ENCODE data around the gene PTPRM. TPM values are rescaled to one million over a fixed set of nuclear protein-coding genes. Genes with fewer than 3 reads are reported as not detected.
A peak's percentile ranks its signal among the peaks of the same experiment; 100 is the strongest.
"Not testable (repeated sequence)": the region's sequence is repeated elsewhere in the genome, so short reads cannot be mapped to it uniquely, and the experiment has no call there.

Gene PTPRM
- total RNA-seq, 1 donor = 64.2 TPM

GRCh38 chr18:8433771-8434170 is 866.7 kb downstream of the PTPRM start:
- TF ChIP-seq CTCF (IDR thresholded peaks at IDR 0.05; ENCODE audit: insufficient read depth, low read length) = no peak
- DNase-seq (ENCODE audit: low read depth) = no peak
- no peak overlapping the region for H3K4me3 ChIP-seq (ENCODE audit: low read depth, low read length)

- no peak for TF ChIP-seq CTCF (IDR thresholded peaks at IDR 0.05; ENCODE audit: insufficient read depth, low read length)
- H3K4me3 ChIP-seq (ENCODE audit: low read depth, low read length) = no peak overlapping the region
Measured at GRCh38 chr18:8435376-8435775, 868.3 kb downstream of the PTPRM start.

GRCh38 chr18:8439055-8439454 is 871.9 kb downstream of the PTPRM start:
- no peak for TF ChIP-seq CTCF (IDR thresholded peaks at IDR 0.05; ENCODE audit: insufficient read depth, low read length)
- DNase-seq (ENCODE audit: low read depth) = no peak
- no peak overlapping the region for H3K4me3 ChIP-seq (ENCODE audit: low read depth, low read length)

More at GRCh38 chr18:8435376-8435775, 868.3 kb downstream of the PTPRM start:
- no peak for DNase-seq (ENCODE audit: low read depth)

GRCh38 chr18:8443505-8443904 is 876.4 kb downstream of the PTPRM start:
- H3K4me3 ChIP-seq (ENCODE audit: low read depth, low read length) = no peak overlapping the region
- DNase-seq (ENCODE audit: low read depth) = peak; percentile 28
- no peak for TF ChIP-seq CTCF (IDR thresholded peaks at IDR 0.05; ENCODE audit: insufficient read depth, low read length)

GRCh38 chr18:8446936-8447335 is 879.8 kb downstream of the PTPRM start:
- not testable (repeated sequence) for DNase-seq (ENCODE audit: low read depth); H3K4me3 ChIP-seq (ENCODE audit: low read depth, low read length)

GRCh38 chr18:8448130-8448529 is 881.0 kb downstream of the PTPRM start:
- no peak for TF ChIP-seq CTCF (IDR thresholded peaks at IDR 0.05; ENCODE audit: insufficient read depth, low read length)
- peak; percentile 36 for DNase-seq (ENCODE audit: low read depth)
- H3K4me3 ChIP-seq (ENCODE audit: low read depth, low read length) = no peak overlapping the region

- DNase-seq (ENCODE audit: low read depth) = no peak
- H3K4me3 ChIP-seq (ENCODE audit: low read depth, low read length) = no peak overlapping the region
- peak; percentile 40 for TF ChIP-seq CTCF (IDR thresholded peaks at IDR 0.05; ENCODE audit: insufficient read depth, low read length)
Measured at GRCh38 chr18:8450013-8450412, 882.9 kb downstream of the PTPRM start.

Measured in fibroblast of the aortic adventitia (primary cell).